GM23338 (cell line): ENCODE results near the gene SMC4. TPM values are rescaled to one million over a fixed set of nuclear protein-coding genes. Genes with fewer than 3 reads are reported as not detected.

Experiments
- ATAC-seq: fragments of 200-7000 bp; cut with Tn5 transposase; 3 replicates; pipeline ENCODE4 v1.9.1; 2020
- DNase-seq: peaks from one replicate; pipeline ENCODE4 v3.0.0-alpha.2; 2015; ENCODE audit warnings: low spot score
- H2AFZ ChIP-seq: fragments of 200-600 bp; sonication (generic); 2 replicates; pipeline ENCODE4 v1.8.0; 2016; ENCODE audit warnings: antibody characterized with exemption, mild to moderate bottlenecking, moderate library complexity
- H3F3A ChIP-seq: fragments of 200-600 bp; sonication (generic); replicated peaks from 2 replicates; pipeline ENCODE4 v1.8.0; 2017; ENCODE audit warnings: antibody characterized with exemption, mixed run types, low read depth
- H3K27ac ChIP-seq: fragments of 200-600 bp; sonication (generic); 2 replicates; pipeline ENCODE4 v1.6.1; 2016; ENCODE audit warnings: low read depth
- H3K27me3 ChIP-seq: fragments of 200-600 bp; sonication (generic); 2 replicates; pipeline ENCODE4 v1.8.0; 2016; ENCODE audit warnings: mild to moderate bottlenecking, mixed run types, moderate library complexity; ENCODE audit not compliant: insufficient read depth
- H3K36me3 ChIP-seq: fragments of 200-600 bp; sonication (generic); 2 replicates; pipeline ENCODE4 v1.8.0; 2016; ENCODE audit warnings: mild to moderate bottlenecking; ENCODE audit not compliant: insufficient read depth
- H3K4me1 ChIP-seq: fragments of 200-600 bp; sonication (generic); 2 replicates; pipeline ENCODE4 v1.8.0; 2016; ENCODE audit warnings: mild to moderate bottlenecking, moderate library complexity; ENCODE audit not compliant: insufficient read depth
- H3K4me2 ChIP-seq: fragments of 200-600 bp; sonication (generic); 2 replicates; pipeline ENCODE4 v1.7.1; 2017; ENCODE audit warnings: mixed run types
- H3K4me3 ChIP-seq: fragments of 200-600 bp; sonication (generic); 2 replicates; pipeline ENCODE4 v1.6.1; 2016; ENCODE audit warnings: mixed run types
- H3K79me2 ChIP-seq: fragments of 200-600 bp; sonication (generic); replicated peaks from 2 replicates; pipeline ENCODE4 v1.8.0; 2017; ENCODE audit warnings: mild to moderate bottlenecking; ENCODE audit not compliant: insufficient read depth
- H3K9me2 ChIP-seq: fragments of 200-600 bp; sonication (generic); 2 replicates; pipeline ENCODE4 v1.8.0; 2017; ENCODE audit not compliant: insufficient read depth
- H4K20me1 ChIP-seq: fragments of 200-600 bp; sonication (generic); replicated peaks from 2 replicates; pipeline ENCODE4 v1.8.0; 2017; ENCODE audit warnings: mild to moderate bottlenecking; ENCODE audit not compliant: insufficient read depth
- H3K27ac Mint-ChIP-seq: 2 replicates; pipeline ENCODE4 v1.8.0; 2020; ENCODE audit warnings: inconsistent platforms, mild to moderate bottlenecking, moderate library complexity, mixed read lengths
- H3K27me3 Mint-ChIP-seq: 3 replicates; pipeline ENCODE4 v1.8.0; 2022; ENCODE audit warnings: low read depth, mild to moderate bottlenecking, moderate library complexity, mixed read lengths, inconsistent platforms; ENCODE audit not compliant: insufficient read depth, poor library complexity
- H3K36me3 Mint-ChIP-seq: 3 replicates; pipeline ENCODE4 v1.8.0; 2021; ENCODE audit warnings: low read depth, mild to moderate bottlenecking, inconsistent platforms, moderate library complexity, mixed read lengths
- H3K4me1 Mint-ChIP-seq: 3 replicates; pipeline ENCODE4 v1.8.0; 2020; ENCODE audit warnings: mild to moderate bottlenecking, inconsistent platforms, mixed read lengths
- H3K4me3 Mint-ChIP-seq: 3 replicates; pipeline ENCODE4 v1.8.0; 2021; ENCODE audit warnings: moderate library complexity, mild to moderate bottlenecking, inconsistent platforms, mixed read lengths
- H3K9me3 Mint-ChIP-seq: 3 replicates; pipeline ENCODE4 v1.8.0; 2020; ENCODE audit warnings: moderate library complexity, mild to moderate bottlenecking, inconsistent platforms, mixed read lengths
- CREB1 ChIP-seq: fragments of 250-450 bp; sonication (Bioruptor Pico); IDR thresholded peaks from 2 replicates; pipeline ENCODE4 v1.5.0; 2020; ENCODE audit warnings: low read depth, mild to moderate bottlenecking, moderate library complexity
- CTCF ChIP-seq, 2 experiments: fragments of 200-600 bp in 1 of 2; sonication (generic) in 1 of 2; conservative IDR thresholded peaks; 2 replicates each; pipeline versions ENCODE4 v1.5.1 to v1.6.1; 2016 to 2017; ENCODE audit warnings: antibody characterized with exemption in 2 of 2, low read depth in 2 of 2, mild to moderate bottlenecking in 2 of 2, moderate library complexity in 1 of 2
- ETS1 ChIP-seq: IDR thresholded peaks from 2 replicates; pipeline ENCODE4 v1.6.1; 2016; ENCODE audit warnings: antibody characterized with exemption
- EZH2 ChIP-seq: fragments of 200-600 bp; sonication (generic); IDR thresholded peaks from one replicate; pipeline ENCODE4 v1.8.0; 2017; ENCODE audit warnings: antibody characterized with exemption, mild to moderate bottlenecking, low read depth; ENCODE audit not compliant: unreplicated experiment
- EZH2phosphoT487 ChIP-seq: fragments of 200-600 bp; sonication (generic); IDR thresholded peaks from one replicate; pipeline ENCODE4 v1.8.1; 2018; ENCODE audit warnings: antibody characterized with exemption; ENCODE audit not compliant: unreplicated experiment
- POLR2AphosphoS5 ChIP-seq: IDR thresholded peaks from 2 replicates; pipeline ENCODE4 v1.6.1; 2016; ENCODE audit warnings: antibody characterized with exemption, low read depth
- REST ChIP-seq: IDR thresholded peaks from one replicate; pipeline ENCODE4 v1.6.1; 2018; ENCODE audit warnings: antibody characterized with exemption; ENCODE audit not compliant: unreplicated experiment
- STAT1 ChIP-seq: IDR thresholded peaks from one replicate; pipeline ENCODE4 v1.6.1; 2016; ENCODE audit warnings: antibody characterized with exemption; ENCODE audit not compliant: unreplicated experiment
- ZNF114 ChIP-seq: fragments of 250-450 bp; sonication (Bioruptor Pico); IDR thresholded peaks from 2 replicates; pipeline ENCODE4 v1.5.0; 2020; ENCODE audit warnings: mild to moderate bottlenecking, moderate library complexity
- ZNF331 ChIP-seq: fragments of 250-450 bp; sonication (Bioruptor Pico); IDR thresholded peaks from 2 replicates; pipeline ENCODE4 v1.5.0; 2020; ENCODE audit warnings: low read depth, mild to moderate bottlenecking, moderate library complexity
- ZNF462 ChIP-seq: fragments of 250-450 bp; sonication (Bioruptor Pico); IDR thresholded peaks from 2 replicates; pipeline ENCODE4 v1.5.0; 2020; ENCODE audit warnings: mild to moderate bottlenecking, moderate library complexity
- polyA plus RNA-seq: library from polyadenylated mRNA; unstranded; fragments of >200 nt; fragmentation: Nextera tagmentation; extraction: Ambion mirVana; gene quantifications from 2 replicates; pipeline ENCODE4 v1.2.1, GENCODE V29; 2016
- total RNA-seq: library from RNA; depleted of rRNA; stranded (reverse); fragments of >200 nt; shearing (Covaris generic); gene quantifications from 2 replicates; pipeline ENCODE4 v1.2.3, GENCODE V29; 2014

SMC4 gene
- total and polyA plus RNA-seq, 2 experiments from 2014 or later: 167 to 412 TPM

GRCh38 chr3:160399125-160400029 lies at the start of gene SMC4, which contains the start of gene IFT80 (continued):
- no peak for TF ChIP-seq STAT1

GRCh38 chr3:160355826-160356225 lies 43.6 kb upstream of the SMC4 start:
- Histone ChIP-seq H3F3A (no peaks in the 10 kb centered on the region), H3K27ac (no peak overlapping the region), H3K4me2 (no peak overlapping the region), H3K4me3 (no peak overlapping the region), H3K36me3 (no peaks in the 10 kb centered on the region), H3K27me3 (no peaks in the 10 kb centered on the region), H3K9me2 (no peaks in the 10 kb centered on the region), H3K4me1 (no peaks in the 10 kb centered on the region), H4K20me1 (peaks cover 3% of the 10 kb centered on the region; the same call in 1 of the 2 replicates), H3K79me2 (no peaks in the 10 kb centered on the region), H2AFZ (no peak overlapping the region)
- H3K27ac Mint-ChIP-seq: no peak overlapping the region
- DNase-seq: no peak
- no peaks in the 10 kb centered on the region for H3K9me3 Mint-ChIP-seq
- H3K36me3 Mint-ChIP-seq: peaks cover 6% of the 10 kb centered on the region; the same call in 2 of the 3 replicates
- H3K4me3 Mint-ChIP-seq: no peak overlapping the region
- H3K4me1 Mint-ChIP-seq: peaks cover 2% of the 10 kb centered on the region; the same call in 1 of the 3 replicates
- no peak for ATAC-seq
- no peaks in the 10 kb centered on the region for H3K27me3 Mint-ChIP-seq
- no peak for TF ChIP-seq REST
- TF ChIP-seq CREB1 (CRISPR knock-in tag): no peak
- TF ChIP-seq EZH2phosphoT487: no peak
- TF ChIP-seq POLR2AphosphoS5: no peak
- TF ChIP-seq CTCF (conservative IDR thresholded peaks at IDR 0.05; ENCODE audit: low read depth in 2 of 2): no peak
- no peak for TF ChIP-seq ZNF462 (CRISPR knock-in tag)
- no peak for TF ChIP-seq ZNF331 (CRISPR knock-in tag)
- TF ChIP-seq EZH2: no peak
- no peak for TF ChIP-seq ETS1
- TF ChIP-seq ZNF114 (CRISPR knock-in tag): no peak
- TF ChIP-seq STAT1: no peak
